Measurements from ENCODE around the gene USP15.

Gene USP15

GRCh38 chr12:62273724-62274380 lies 13.6 kb downstream of the USP15 start:
- TF ChIP-seq, protein P1, sequence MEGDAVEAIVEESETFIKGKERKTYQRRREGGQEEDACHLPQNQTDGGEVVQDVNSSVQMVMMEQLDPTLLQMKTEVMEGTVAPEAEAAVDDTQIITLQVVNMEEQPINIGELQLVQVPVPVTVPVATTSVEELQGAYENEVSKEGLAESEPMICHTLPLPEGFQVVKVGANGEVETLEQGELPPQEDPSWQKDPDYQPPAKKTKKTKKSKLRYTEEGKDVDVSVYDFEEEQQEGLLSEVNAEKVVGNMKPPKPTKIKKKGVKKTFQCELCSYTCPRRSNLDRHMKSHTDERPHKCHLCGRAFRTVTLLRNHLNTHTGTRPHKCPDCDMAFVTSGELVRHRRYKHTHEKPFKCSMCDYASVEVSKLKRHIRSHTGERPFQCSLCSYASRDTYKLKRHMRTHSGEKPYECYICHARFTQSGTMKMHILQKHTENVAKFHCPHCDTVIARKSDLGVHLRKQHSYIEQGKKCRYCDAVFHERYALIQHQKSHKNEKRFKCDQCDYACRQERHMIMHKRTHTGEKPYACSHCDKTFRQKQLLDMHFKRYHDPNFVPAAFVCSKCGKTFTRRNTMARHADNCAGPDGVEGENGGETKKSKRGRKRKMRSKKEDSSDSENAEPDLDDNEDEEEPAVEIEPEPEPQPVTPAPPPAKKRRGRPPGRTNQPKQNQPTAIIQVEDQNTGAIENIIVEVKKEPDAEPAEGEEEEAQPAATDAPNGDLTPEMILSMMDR (IDR thresholded peaks at IDR 0.05; ENCODE audit: low read depth, low read length) = no peak
- DNase-seq (ENCODE audit: low read depth, low spot score) = no peak
- H3K4me3 ChIP-seq (ENCODE audit: low read depth, low read length) = no peak overlapping the region
- in situ Hi-C loops (cut with HindIII; ENCODE audit: low sequenced_read_pairs) = no loop called here

GRCh38 chr12:62278022-62278421 lies 17.8 kb downstream of the USP15 start:
- no peak for DNase-seq (ENCODE audit: low read depth, low spot score)
- in situ Hi-C loops (cut with HindIII; ENCODE audit: low sequenced_read_pairs) = no loop called here
- TF ChIP-seq, protein P1 (IDR thresholded peaks at IDR 0.05; ENCODE audit: low read depth, low read length) = no peak
- no peak overlapping the region for H3K4me3 ChIP-seq (ENCODE audit: low read depth, low read length)

DNA sequence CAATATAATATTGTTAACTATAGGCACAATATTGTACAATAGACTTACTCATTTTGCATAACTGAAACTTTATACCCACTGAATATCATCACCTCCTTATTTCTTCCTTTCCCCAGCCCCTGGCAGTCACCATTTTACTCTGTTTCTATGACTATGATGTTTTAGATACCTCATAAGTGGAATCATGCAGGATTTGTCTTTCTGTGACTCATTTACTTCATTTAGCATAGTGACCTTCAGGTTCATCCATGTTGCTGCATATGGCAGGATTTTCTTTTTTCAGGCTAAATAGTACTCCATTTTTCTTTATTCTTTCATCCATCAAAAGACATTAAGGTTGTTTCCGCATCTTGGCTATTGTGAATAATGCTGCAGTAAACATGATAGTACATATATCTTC lies 18.9 kb downstream of the USP15 start:
- TF ChIP-seq, protein P1 (IDR thresholded peaks at IDR 0.05; ENCODE audit: low read depth, low read length) = no peak
- no peak overlapping the region for H3K4me3 ChIP-seq (ENCODE audit: low read depth, low read length)
- in situ Hi-C loops (cut with HindIII; ENCODE audit: low sequenced_read_pairs) = no loop called here
- no peak for DNase-seq (ENCODE audit: low read depth, low spot score)

GRCh38 chr12:62279961-62280360 lies 19.8 kb downstream of the USP15 start:
- no peak for DNase-seq (ENCODE audit: low read depth, low spot score)
- H3K4me3 ChIP-seq (ENCODE audit: low read depth, low read length) = no peak overlapping the region
- in situ Hi-C loops (cut with HindIII; ENCODE audit: low sequenced_read_pairs) = no loop called here
- TF ChIP-seq, protein P1 (IDR thresholded peaks at IDR 0.05; ENCODE audit: low read depth, low read length) = no peak

GRCh38 chr12:62282057-62282774 lies 22.0 kb downstream of the USP15 start:
- TF ChIP-seq, protein P1 (IDR thresholded peaks at IDR 0.05; ENCODE audit: low read depth, low read length) = no peak
- H3K4me3 ChIP-seq (ENCODE audit: low read depth, low read length) = no peak overlapping the region
- in situ Hi-C loops (cut with HindIII; ENCODE audit: low sequenced_read_pairs) = no loop called here
- DNase-seq (ENCODE audit: low read depth, low spot score) = no peak

GRCh38 chr12:62284749-62285148 lies 24.5 kb downstream of the USP15 start:
- in situ Hi-C loops (cut with HindIII; ENCODE audit: low sequenced_read_pairs) = no loop called here
- DNase-seq (ENCODE audit: low read depth, low spot score) = no peak
- TF ChIP-seq, protein P1 (IDR thresholded peaks at IDR 0.05; ENCODE audit: low read depth, low read length) = no peak
- H3K4me3 ChIP-seq (ENCODE audit: low read depth, low read length) = no peak overlapping the region

Measured in astrocyte of the spinal cord (primary cell).